PFSK-1 (cell line): ENCODE measurements around the gene PEX7.

Experiments used
- POLR2AphosphoS5 ChIP-seq: IDR thresholded peaks from 2 replicates; pipeline ENCODE4 v1.6.1; 2012; ENCODE audit warnings: low read depth, mild to moderate bottlenecking, control low read depth, low read length, moderate library complexity
- REST ChIP-seq, 2 experiments: IDR thresholded peaks; 2 replicates each; pipeline versions ENCODE4 v1.6.1 to v1.8.0; 2011 to 2012; ENCODE audit warnings: low read depth in 2 of 2, low read length in 2 of 2, control low read depth in 1 of 2, inconsistent platforms in 1 of 2, mild to moderate bottlenecking in 1 of 2, moderate library complexity in 1 of 2; ENCODE audit not compliant: insufficient read depth in 1 of 2
- TAF1 ChIP-seq: IDR thresholded peaks from 2 replicates; pipeline ENCODE4 v1.6.1; 2012; ENCODE audit warnings: low read length, control low read depth, borderline replicate concordance; ENCODE audit not compliant: insufficient read depth

GRCh38 chr6:136887953-136888352 lies 65.6 kb downstream of the PEX7 start:
- TF ChIP-seq REST (IDR thresholded peaks at IDR 0.05; ENCODE audit: insufficient read depth in 1 of 2, low read depth in 2 of 2, low read length in 2 of 2), result no peak
- TF ChIP-seq POLR2AphosphoS5, result no peak
- TF ChIP-seq TAF1, result no peak
